Stimulated activated CD4-positive, alpha-beta T cell treated with anti-CD3 and anti-CD28 coated beads, Interleukin-4, amount 100 ng/mL, for 4 hours (primary cell): ENCODE data around the gene USP16.

ENCODE experiments used
- DNase-seq, 2 experiments: peaks; one replicate each; pipeline ENCODE4 v3.0.0-alpha.2; 2020

The USP16 gene

GRCh38 chr21:29084372-29084771, 59.9 kb downstream of the USP16 start:
- no peak for DNase-seq

GRCh38 chr21:29085106-29085752, 60.8 kb downstream of the USP16 start:
- no peak for DNase-seq

GRCh38 chr21:29091033-29091432, 66.6 kb downstream of the USP16 start:
- DNase-seq: no peak

GRCh38 chr21:29092102-29092959, 67.9 kb downstream of the USP16 start:
- DNase-seq: no peak

DNA sequence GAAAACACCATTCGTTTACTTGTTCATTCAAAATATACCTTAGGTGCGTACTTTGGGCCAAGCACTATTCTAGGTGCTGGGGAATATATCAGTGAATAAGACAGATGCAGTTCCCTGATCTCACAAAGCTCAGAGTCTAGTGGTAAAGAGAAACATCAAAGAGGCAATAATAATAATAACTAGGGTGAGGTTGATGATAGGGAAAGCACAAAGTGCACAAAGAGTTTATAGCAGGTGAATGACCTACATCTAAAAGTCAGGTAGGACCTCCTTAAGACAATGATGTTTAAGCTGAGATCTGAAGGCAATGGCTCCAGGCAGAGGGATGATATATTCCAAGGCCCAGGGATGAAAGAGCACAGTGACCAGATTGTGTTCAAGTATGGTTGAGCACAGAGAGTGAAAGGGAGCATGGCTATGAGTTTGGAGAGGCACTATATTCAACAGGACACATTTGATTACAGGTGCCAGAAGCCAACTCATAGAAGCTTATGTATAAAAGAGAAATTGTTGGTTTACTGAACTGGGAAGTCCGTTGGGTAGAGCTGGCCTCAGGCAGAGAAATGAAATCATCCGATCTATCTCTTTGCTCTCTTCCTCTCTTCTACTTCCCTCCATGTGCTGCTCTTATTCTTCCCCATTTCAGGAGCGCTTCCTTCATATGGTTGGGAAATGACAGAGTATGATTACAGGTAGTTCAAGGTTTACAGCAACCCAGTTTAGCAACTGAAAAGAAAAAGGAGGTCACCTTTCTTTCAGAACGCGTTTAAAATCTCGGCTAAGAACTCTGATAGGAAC, 71.9 kb downstream of the USP16 start:
- DNase-seq: no peak

- no peak for DNase-seq
These were observed 73.7 kb downstream of the USP16 start for GRCh38 chr21:29098156-29098555.

DNA sequence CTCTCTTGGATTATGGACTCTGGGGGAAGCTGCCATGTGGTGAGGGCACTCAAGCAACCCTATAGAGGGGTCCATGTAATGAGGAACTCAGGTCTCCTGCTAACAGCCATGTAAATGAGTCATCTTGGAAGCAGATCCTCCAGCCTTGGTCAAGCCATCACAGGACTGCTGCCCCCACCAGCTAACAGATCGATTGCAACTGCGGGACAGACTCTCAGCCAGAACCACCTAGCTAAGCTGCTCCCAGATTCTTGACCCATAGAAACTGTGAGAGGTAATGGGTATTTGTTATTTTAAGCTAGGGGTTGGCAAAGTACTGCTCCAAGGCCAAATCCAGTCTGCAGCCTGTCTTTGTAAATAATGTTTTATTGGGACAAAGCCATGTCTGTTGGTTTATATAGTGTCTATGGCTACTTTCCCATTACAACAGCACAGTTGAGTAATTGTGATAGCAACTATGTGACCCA, 78.4 kb downstream of the USP16 start:
- DNase-seq: no peak
